Vagina (tissue), 2 donors: Measurements from ENCODE around the gene WAPL.

Experiments
- CTCF ChIP-seq, 3 experiments: fragments of 450-650 bp in 2 of 3; fragments of 200-600 bp in 1 of 3; sonication (generic) in 1 of 3; IDR thresholded peaks; one replicate each; pipeline ENCODE4 v1.5.1; 2017 to 2019; ENCODE audit warnings: antibody characterized with exemption in 3 of 3, mild to moderate bottlenecking in 2 of 3, moderate library complexity in 2 of 3
- POLR2A ChIP-seq, 2 donors: fragments of 450-650 bp; IDR thresholded peaks; one replicate each; pipeline ENCODE4 v1.6.1; 2017; ENCODE audit warnings: antibody characterized with exemption in 2 of 2, mild to moderate bottlenecking in 2 of 2, moderate library complexity in 2 of 2

GRCh38 chr10:86391236-86391840 lies 130.3 kb downstream of the WAPL start:
- TF ChIP-seq POLR2A (IDR thresholded peaks at IDR 0.05) = no peak
- TF ChIP-seq CTCF (IDR thresholded peaks at IDR 0.05) = no peak
